ENCODE data around the gene KRT20. TPM values are rescaled to one million over a fixed set of nuclear protein-coding genes. Genes with fewer than 3 reads are reported as not detected.

KRT20 gene
- total RNA-seq, 4 donors from 2014 or later: not detected

- WGBS, 2 donors: 75 to 79% methylated on average over 4 of the region's 4 CpGs
These were observed 56.5 kb downstream of the KRT20 start for GRCh38 chr17:40828454-40829044.

GRCh38 chr17:40827746-40828453 is 57.1 kb downstream of the KRT20 start:
- intact Hi-C loops (cut with DNase I): no loop called here
- H3K4me3 ChIP-seq: no peak overlapping the region
- H3K4me1 ChIP-seq: no peaks in the 10 kb centered on the region
- H3K27me3 ChIP-seq: no peaks in the 10 kb centered on the region
- no peak for TF ChIP-seq CTCF (IDR thresholded peaks at IDR 0.05)
- TF ChIP-seq POLR2A (IDR thresholded peaks at IDR 0.05): no peak
- no peaks in the 10 kb centered on the region for H3K9me3 ChIP-seq
- no peak for DNase-seq
- H3K27ac ChIP-seq: no peak overlapping the region
- WGBS, 2 donors: 62 to 77% methylated on average over 7 of the region's 7 CpGs
- peaks cover 0 to 3% (median 0%) of the 10 kb centered on the region in 3 donors for H3K36me3 ChIP-seq

More at GRCh38 chr17:40828454-40829044, 56.5 kb downstream of the KRT20 start:
- Histone ChIP-seq H3K9me3 (no peaks in the 10 kb centered on the region), H3K4me3 (no peak overlapping the region), H3K4me1 (no peaks in the 10 kb centered on the region), H3K36me3 (peaks cover 0 to 3% (median 0%) of the 10 kb centered on the region in 3 donors), H3K27ac (no peak overlapping the region), H3K27me3 (no peaks in the 10 kb centered on the region)
- TF ChIP-seq CTCF (IDR thresholded peaks at IDR 0.05) (no peak), POLR2A (IDR thresholded peaks at IDR 0.05) (no peak)
- intact Hi-C loops (cut with DNase I): no loop called here
- DNase-seq: no peak

Other genes with a start within 250 kb of the KRT20 start
- 10 to 100 TPM; 47.2 to 89.3 (median 62.5) TPM for gene SMARCE1, start 237.4 kb downstream of the KRT20 start, total RNA-seq
- 1 to 10 TPM in 2 of 4 donors, under 1 TPM in 1, not detected in 1; 0.79 to 1.8 (median 1.3) TPM for gene KRT222, start 220.1 kb downstream of the KRT20 start, total RNA-seq
- 100 to 1,000 TPM in 1 of 4 donors, 10 to 100 TPM in 1, 1 to 10 TPM in 2; 5.5 to 369 (median 23.4) TPM for gene KRT24, start 181.5 kb downstream of the KRT20 start, total RNA-seq
- gene KRT25, start 129.9 kb downstream of the KRT20 start, total RNA-seq: not detected
- gene KRT26, start 113.0 kb downstream of the KRT20 start, total RNA-seq: not detected
- gene KRT27, start 102.7 kb downstream of the KRT20 start, total RNA-seq: not detected
- gene KRT28, start 85.3 kb downstream of the KRT20 start, total RNA-seq: not detected
- 10 to 100 TPM; 14.4 to 50.0 (median 33.2) TPM for gene KRT10, start 62.6 kb downstream of the KRT20 start, total RNA-seq
- gene KRT12, start 18.0 kb downstream of the KRT20 start, total RNA-seq: not detected
- gene KRT23, start 52.4 kb upstream of the KRT20 start, total RNA-seq: 10 to 100 TPM in 1 of 4 donors, 1 to 10 TPM in 2, under 1 TPM in 1; 0.38 to 19.6 (median 4.9) TPM
- gene KRT39, start 81.7 kb upstream of the KRT20 start, total RNA-seq: not detected
- under 1 TPM in 1 of 4 donors, not detected in 3; 0.19 TPM for gene KRT40, start 99.1 kb upstream of the KRT20 start, total RNA-seq
- gene KRTAP3-3, start 108.9 kb upstream of the KRT20 start, total RNA-seq: not detected
- under 1 TPM in 1 of 4 donors, not detected in 3; 0.57 TPM for gene KRTAP3-2, start 114.7 kb upstream of the KRT20 start, total RNA-seq
- not detected for gene KRTAP3-1, start 123.9 kb upstream of the KRT20 start, total RNA-seq
- gene KRTAP1-5, start 142.0 kb upstream of the KRT20 start, total RNA-seq: not detected
- not detected for gene KRTAP1-4, start 145.0 kb upstream of the KRT20 start, total RNA-seq
- not detected for gene KRTAP1-3, start 149.6 kb upstream of the KRT20 start, total RNA-seq
- gene KRTAP1-1, start 156.2 kb upstream of the KRT20 start, total RNA-seq: not detected
- not detected for gene KRTAP2-1, start 162.1 kb upstream of the KRT20 start, total RNA-seq
- gene KRTAP2-2, start 170.0 kb upstream of the KRT20 start, total RNA-seq: not detected
- gene KRTAP2-3, start 174.9 kb upstream of the KRT20 start, total RNA-seq: not detected
- gene KRTAP2-4, start 180.6 kb upstream of the KRT20 start, total RNA-seq: not detected
- gene KRTAP4-7, start 198.9 kb upstream of the KRT20 start, total RNA-seq: not detected
- not detected for gene KRTAP4-8, start 212.9 kb upstream of the KRT20 start, total RNA-seq
- gene KRTAP4-16, start 217.0 kb upstream of the KRT20 start, total RNA-seq: not detected
- not detected for gene KRTAP4-9, start 220.1 kb upstream of the KRT20 start, total RNA-seq
- under 1 TPM in 1 of 4 donors, not detected in 3; 0.22 TPM for gene KRTAP4-11, start 233.1 kb upstream of the KRT20 start, total RNA-seq
- gene KRTAP4-12, start 238.9 kb upstream of the KRT20 start, total RNA-seq: not detected